GM08714 (cell line): Measurements from ENCODE around the gene PTPRO.

ENCODE experiments used
- H3K4me3 ChIP-seq: fragments of 200-500 bp; sonication (Bioruptor generic); 2 replicates; pipeline ENCODE4 v1.5.1; 2014; ENCODE audit warnings: mild to moderate bottlenecking, low read length, inconsistent platforms
- ZNF274 ChIP-seq: IDR thresholded peaks from 2 replicates; pipeline ENCODE4 v1.6.1; 2012; ENCODE audit warnings: mild to moderate bottlenecking, low read depth, low read length

The PTPRO gene

GRCh38 chr12:15538881-15539280 is 216.6 kb downstream of the PTPRO start:
- TF ChIP-seq ZNF274, result no peak
- H3K4me3 ChIP-seq, result no peak overlapping the region

GRCh38 chr12:15540005-15540404 is 217.7 kb downstream of the PTPRO start:
- no peak overlapping the region for H3K4me3 ChIP-seq
- TF ChIP-seq ZNF274, result no peak

DNA sequence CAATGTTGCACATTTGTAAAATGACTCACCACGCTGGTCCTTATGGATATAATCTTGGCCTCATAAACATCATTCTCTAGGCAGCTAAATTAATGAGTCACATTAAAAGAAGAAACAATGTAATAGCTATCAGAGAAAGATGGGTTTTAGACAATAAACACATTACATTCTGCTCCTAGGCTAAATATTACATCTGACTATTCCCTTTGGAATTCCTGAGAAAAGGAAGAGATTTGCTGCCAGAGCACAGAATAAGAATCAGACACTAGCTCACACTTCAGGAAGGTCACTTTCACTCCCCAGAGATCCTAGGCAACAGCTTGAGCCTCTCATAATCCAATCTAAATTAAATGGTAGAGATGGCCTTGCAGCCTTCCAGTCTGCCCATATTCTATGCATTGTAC is 218.2 kb downstream of the PTPRO start:
- no peak for TF ChIP-seq ZNF274
- H3K4me3 ChIP-seq, result no peak overlapping the region

DNA sequence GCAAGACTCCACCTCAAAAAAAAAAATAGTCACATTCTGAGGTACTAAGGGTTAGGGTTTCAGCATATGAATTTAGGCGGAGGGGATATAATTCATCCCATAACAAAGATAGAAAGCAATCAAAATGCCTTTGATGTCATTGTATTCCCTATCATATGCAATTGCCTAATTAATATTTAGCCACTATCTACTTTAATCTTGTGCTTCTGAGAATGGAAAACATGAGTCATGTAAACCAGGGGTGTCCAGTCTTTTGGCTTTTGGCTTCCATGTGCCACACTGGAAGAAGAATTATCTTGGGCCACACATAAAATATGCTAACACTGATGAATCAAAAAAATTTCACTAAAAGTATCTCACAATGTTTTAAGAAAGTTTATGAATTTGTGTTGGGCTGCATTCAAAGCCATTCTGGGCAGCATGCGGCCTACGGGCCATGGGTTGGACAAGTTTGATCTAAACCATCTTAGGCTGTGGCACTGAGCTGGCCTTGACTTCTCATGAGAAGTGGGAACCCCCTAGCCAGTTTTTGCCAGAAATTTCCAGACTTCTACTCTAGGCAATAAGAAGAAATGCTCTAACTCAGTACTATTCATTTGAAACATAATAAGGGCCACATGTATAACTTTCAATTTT is 219.8 kb downstream of the PTPRO start:
- no peak for TF ChIP-seq ZNF274
- no peak overlapping the region for H3K4me3 ChIP-seq

- no peak overlapping the region for H3K4me3 ChIP-seq
- TF ChIP-seq ZNF274, result no peak
These were observed 221.0 kb downstream of the PTPRO start for GRCh38 chr12:15543347-15543746.

- H3K4me3 ChIP-seq, result no peak overlapping the region
- no peak for TF ChIP-seq ZNF274
These were observed 222.3 kb downstream of the PTPRO start for GRCh38 chr12:15544589-15544988.

DNA sequence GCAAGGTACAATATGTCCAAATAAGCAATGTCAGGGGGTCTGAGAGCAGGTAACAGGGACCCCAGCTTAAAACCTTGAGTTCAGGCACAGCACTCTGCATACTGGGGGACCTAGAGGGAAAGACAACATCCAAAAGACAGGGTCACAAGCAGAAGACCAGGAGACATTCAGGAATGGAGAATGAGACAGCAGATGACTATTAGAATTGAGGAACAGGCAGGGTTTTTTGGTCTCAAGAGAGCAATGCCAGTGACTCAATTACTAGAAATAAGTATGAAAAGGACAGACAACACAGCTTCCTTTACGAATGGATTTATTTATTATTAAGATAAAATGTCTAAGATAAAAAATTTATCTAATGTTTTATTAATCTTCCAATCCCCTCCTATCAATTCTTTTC is 223.0 kb downstream of the PTPRO start:
- TF ChIP-seq ZNF274, result no peak
- no peak overlapping the region for H3K4me3 ChIP-seq

- no peak for TF ChIP-seq ZNF274
- peak overlapping the region; percentile 36 for H3K4me3 ChIP-seq
These were observed 223.9 kb downstream of the PTPRO start for GRCh38 chr12:15546102-15546701.

DNA sequence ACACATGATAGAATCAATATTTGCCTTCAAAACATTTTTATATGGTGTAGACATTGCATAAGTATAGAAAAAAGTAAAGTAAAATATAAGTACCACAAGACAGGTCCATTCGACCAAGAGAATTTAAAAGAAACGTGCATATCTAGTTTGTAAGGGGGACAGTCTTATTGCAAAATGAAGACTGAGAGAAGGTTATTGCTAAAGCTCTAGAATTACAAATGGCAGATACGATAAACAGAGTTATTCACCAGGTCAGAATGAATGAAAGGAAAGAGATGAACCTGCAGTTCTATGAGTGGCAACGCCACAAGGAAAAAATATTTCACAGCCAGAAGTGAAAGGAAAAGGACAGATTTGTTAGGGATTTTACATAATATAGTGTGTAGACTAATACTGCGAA is 224.8 kb downstream of the PTPRO start:
- TF ChIP-seq ZNF274, result no peak
- H3K4me3 ChIP-seq, result no peak overlapping the region; the same call in 1 of the 2 replicates

DNA sequence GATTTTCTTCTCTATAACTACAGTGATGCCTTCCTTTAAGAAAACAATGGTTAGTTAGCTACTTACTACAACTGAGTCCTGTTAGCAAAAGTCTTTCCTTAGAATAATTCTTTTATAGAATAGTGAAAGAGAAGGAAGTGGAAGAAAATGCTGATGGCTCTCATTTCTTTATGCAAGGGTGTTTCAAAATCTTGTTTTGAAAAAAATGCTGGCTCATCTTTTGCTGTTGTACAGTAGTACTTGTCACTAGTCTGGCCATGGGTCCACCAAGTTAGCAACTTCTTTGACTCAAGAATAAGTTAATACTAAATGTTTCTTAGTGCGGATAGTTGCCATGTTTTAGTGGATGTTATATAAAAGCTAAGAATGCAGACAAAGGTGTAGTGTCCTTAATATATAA is 225.4 kb downstream of the PTPRO start:
- no peak overlapping the region for H3K4me3 ChIP-seq

GRCh38 chr12:15550793-15551192 is 228.5 kb downstream of the PTPRO start:
- TF ChIP-seq ZNF274, result no peak
- no peak overlapping the region for H3K4me3 ChIP-seq

More for the DNA sequence above, 225.4 kb downstream of the PTPRO start:
- TF ChIP-seq ZNF274, result no peak

DNA sequence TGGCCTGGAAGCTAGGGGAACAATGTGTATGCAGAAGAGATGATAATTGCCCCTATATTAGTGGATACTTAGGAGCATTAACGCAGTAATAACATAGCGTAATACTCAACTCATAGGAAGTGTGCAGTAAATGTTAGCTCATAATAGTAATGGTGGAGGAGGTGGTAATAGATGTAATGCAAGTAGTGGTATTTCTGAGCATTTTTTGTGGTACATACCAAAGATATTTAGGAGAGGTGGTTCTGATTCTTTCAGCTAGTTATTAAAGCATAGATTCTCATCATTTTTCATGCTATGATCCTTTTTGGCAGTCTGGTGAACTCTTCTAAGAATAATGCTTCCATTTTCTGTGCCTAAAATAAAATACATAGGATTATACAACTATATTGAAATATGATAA is 233.1 kb downstream of the PTPRO start:
- TF ChIP-seq ZNF274, result no peak
- H3K4me3 ChIP-seq, result no peak overlapping the region

GRCh38 chr12:15556411-15557102 is 234.2 kb downstream of the PTPRO start:
- H3K4me3 ChIP-seq, result no peak overlapping the region
- no peak for TF ChIP-seq ZNF274

- H3K4me3 ChIP-seq, result no peak overlapping the region
- TF ChIP-seq ZNF274, result no peak
These were observed 236.7 kb downstream of the PTPRO start for GRCh38 chr12:15558915-15559528.

- no peak for TF ChIP-seq ZNF274
- H3K4me3 ChIP-seq, result no peak overlapping the region
These were observed 239.1 kb downstream of the PTPRO start for GRCh38 chr12:15561396-15561795.
